Measurements from ENCODE around the gene ATF4.

ATF4 gene

GRCh38 chr22:39565414-39565944 is 45.1 kb downstream of the ATF4 start:
- TF ChIP-seq, protein P1, sequence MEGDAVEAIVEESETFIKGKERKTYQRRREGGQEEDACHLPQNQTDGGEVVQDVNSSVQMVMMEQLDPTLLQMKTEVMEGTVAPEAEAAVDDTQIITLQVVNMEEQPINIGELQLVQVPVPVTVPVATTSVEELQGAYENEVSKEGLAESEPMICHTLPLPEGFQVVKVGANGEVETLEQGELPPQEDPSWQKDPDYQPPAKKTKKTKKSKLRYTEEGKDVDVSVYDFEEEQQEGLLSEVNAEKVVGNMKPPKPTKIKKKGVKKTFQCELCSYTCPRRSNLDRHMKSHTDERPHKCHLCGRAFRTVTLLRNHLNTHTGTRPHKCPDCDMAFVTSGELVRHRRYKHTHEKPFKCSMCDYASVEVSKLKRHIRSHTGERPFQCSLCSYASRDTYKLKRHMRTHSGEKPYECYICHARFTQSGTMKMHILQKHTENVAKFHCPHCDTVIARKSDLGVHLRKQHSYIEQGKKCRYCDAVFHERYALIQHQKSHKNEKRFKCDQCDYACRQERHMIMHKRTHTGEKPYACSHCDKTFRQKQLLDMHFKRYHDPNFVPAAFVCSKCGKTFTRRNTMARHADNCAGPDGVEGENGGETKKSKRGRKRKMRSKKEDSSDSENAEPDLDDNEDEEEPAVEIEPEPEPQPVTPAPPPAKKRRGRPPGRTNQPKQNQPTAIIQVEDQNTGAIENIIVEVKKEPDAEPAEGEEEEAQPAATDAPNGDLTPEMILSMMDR (IDR thresholded peaks at IDR 0.05; ENCODE audit: extremely low read depth, insufficient read depth, missing control alignments): no peak
- no peak for DNase-seq (ENCODE audit: low spot score)
- in situ Hi-C loops (cut with MboI; ENCODE audit: low pct_unique_long_range_greater_than_20kb, low sequenced_read_pairs, unreplicated experiment): no loop called here

DNA sequence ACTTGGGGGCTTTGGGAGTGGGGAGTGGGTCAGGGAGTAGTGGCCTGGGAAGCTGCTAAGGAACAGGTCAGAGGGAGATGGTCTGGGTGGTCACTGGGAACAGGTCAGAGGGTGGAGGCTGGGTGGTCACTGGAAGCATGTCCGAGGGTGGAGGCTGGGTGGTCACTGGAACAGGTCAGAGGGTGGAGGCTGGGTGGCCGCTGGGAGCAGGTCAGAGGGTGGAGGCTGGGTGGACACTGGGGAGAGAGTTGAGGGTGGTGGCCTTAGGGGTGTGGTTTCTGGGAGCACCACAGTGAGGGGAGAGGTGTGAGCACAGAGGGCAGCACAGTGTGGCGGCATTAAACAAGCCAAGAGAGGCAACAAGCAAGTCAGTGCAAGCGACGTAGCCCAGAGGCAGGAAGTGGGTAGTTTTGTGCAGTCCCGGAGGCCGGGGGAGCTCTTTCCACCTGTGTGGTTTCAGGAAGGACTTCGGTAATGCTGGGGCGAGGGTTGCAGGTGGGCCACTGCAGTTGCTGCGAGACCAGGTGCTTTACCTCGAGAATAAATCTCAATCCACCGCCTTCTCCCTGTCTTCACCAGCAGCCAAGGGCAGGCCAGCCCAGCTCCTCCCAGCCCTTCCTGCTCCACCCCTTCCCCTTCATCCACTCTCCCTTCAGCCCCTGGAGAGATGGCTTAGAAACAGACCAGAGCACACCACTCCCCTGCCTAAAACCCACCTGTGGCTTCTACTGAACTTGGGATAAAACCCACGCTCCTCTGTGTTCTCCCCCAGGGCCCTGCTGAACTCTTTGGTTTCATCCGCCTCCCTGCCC is 47.0 kb downstream of the ATF4 start:
- in situ Hi-C loops (cut with MboI; ENCODE audit: low pct_unique_long_range_greater_than_20kb, low sequenced_read_pairs, unreplicated experiment): no loop called here
- TF ChIP-seq, protein P1 (IDR thresholded peaks at IDR 0.05; ENCODE audit: extremely low read depth, insufficient read depth, missing control alignments): no peak
- DNase-seq (ENCODE audit: low spot score): no peak

GRCh38 chr22:39568278-39568981 is 48.1 kb downstream of the ATF4 start:
- no peak for DNase-seq (ENCODE audit: low spot score)
- TF ChIP-seq, protein P1 (IDR thresholded peaks at IDR 0.05; ENCODE audit: extremely low read depth, insufficient read depth, missing control alignments): no peak
- in situ Hi-C loops (cut with MboI; ENCODE audit: low pct_unique_long_range_greater_than_20kb, low sequenced_read_pairs, unreplicated experiment): no loop called here

DNA sequence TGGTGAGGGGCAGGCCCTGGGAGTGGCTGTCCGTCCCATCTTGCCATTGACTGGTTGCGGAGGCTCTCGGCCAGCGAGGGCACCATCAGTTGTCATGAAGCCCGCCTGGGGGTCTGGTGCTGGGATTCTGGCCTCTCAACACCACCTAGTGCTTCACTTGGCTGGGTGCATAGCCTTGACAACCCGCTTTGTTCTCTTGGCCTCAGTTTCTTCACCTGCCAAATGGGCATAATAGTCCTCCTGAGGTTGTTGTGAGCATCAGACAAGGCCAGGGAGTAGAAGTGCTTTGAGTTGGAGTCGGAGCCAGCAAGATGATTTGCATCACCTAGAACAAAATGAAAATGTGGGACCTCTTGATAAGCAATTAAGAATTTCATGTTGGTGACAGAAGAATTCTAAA is 48.7 kb downstream of the ATF4 start:
- DNase-seq (ENCODE audit: low spot score): no peak
- in situ Hi-C loops (cut with MboI; ENCODE audit: low pct_unique_long_range_greater_than_20kb, low sequenced_read_pairs, unreplicated experiment): no loop called here
- TF ChIP-seq, protein P1 (IDR thresholded peaks at IDR 0.05; ENCODE audit: extremely low read depth, insufficient read depth, missing control alignments): no peak

DNA sequence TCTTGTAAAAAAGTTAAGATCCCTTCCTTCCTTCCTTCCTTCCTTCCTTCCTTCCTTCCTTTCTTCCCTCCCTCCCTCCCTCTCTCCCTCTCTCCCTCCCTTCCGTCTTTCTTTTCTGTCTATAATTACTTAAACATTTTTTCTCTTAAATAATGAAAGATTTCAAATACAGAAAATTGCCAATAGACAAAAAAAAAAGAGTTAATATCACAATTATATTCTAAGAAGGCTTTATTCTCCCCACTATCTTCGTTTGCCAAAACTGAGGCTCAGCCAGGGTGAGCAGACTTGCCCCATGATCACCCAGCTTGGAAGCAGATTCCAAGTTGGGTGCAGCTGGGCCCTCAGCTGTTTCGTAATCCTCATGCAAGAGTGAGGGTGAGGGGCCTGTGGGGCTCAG is 49.9 kb downstream of the ATF4 start:
- TF ChIP-seq, protein P1 (IDR thresholded peaks at IDR 0.05; ENCODE audit: extremely low read depth, insufficient read depth, missing control alignments): no peak
- no peak for DNase-seq (ENCODE audit: low spot score)
- in situ Hi-C loops (cut with MboI; ENCODE audit: low pct_unique_long_range_greater_than_20kb, low sequenced_read_pairs, unreplicated experiment): no loop called here

GRCh38 chr22:39570665-39571064 is 50.3 kb downstream of the ATF4 start, which contains the start of gene CACNA1I:
TSS of gene CACNA1I (plus strand) at chr22:39570753. CDS start at chr22:39570753, 0 bp downstream.
- TF ChIP-seq, protein P1 (IDR thresholded peaks at IDR 0.05; ENCODE audit: extremely low read depth, insufficient read depth, missing control alignments): no peak
- no peak for DNase-seq (ENCODE audit: low spot score)
- in situ Hi-C loops (cut with MboI; ENCODE audit: low pct_unique_long_range_greater_than_20kb, low sequenced_read_pairs, unreplicated experiment): no loop called here

All from GM13977 (cell line).